ENCODE results near the gene PRSS50.

DNA sequence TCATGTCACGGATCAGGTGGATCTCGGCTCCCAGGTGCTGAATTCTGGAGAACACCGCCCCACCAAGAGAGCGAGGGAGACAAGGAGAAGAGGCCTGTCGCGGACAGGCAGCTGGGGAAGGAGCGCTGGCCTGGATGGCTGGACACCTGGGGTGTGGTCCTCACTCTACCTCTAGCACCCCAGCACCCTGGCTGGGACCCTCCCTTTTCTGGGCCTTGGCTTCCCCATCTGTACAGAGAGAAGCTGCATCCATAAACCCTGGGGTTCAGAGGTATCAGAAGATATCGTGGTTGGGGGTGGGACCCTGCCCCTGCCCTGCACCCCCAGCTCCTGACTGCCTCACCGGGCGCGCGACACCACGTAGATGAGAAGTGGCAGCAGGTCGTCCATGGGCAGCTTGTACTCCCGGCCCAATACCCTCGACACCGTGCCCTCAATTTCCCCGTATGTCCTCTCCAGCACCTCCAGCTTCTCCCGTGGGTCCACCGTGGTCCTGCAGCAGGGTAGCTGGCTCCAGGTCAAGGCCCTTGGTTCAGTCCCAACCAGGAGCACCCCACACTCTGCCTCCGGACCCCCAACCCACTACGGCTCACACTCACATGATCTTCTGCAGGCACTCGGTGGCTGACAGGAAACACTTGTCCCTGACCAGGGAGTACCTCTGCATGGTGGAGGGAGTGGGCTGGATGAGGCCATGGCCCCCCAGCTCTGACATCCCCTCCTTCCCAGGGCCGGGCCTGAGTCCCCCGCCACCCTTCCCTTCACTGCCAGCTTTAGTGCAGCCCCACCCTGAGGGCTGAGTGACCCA lies 45.9 kb downstream of the PRSS50 start:
- TF ChIP-seq EP300 (IDR thresholded peaks at IDR 0.05; ENCODE audit: borderline replicate concordance) (no peak), MAX (IDR thresholded peaks at IDR 0.05) (no peak), TAF1 (IDR thresholded peaks at IDR 0.05; ENCODE audit: low read depth) (no peak), TCF12 (IDR thresholded peaks at IDR 0.05; ENCODE audit: low read depth) (no peak), USF1 (IDR thresholded peaks at IDR 0.05) (no peak), CEBPB (IDR thresholded peaks at IDR 0.05) (no peak)
- TF ChIP-seq, protein P1, sequence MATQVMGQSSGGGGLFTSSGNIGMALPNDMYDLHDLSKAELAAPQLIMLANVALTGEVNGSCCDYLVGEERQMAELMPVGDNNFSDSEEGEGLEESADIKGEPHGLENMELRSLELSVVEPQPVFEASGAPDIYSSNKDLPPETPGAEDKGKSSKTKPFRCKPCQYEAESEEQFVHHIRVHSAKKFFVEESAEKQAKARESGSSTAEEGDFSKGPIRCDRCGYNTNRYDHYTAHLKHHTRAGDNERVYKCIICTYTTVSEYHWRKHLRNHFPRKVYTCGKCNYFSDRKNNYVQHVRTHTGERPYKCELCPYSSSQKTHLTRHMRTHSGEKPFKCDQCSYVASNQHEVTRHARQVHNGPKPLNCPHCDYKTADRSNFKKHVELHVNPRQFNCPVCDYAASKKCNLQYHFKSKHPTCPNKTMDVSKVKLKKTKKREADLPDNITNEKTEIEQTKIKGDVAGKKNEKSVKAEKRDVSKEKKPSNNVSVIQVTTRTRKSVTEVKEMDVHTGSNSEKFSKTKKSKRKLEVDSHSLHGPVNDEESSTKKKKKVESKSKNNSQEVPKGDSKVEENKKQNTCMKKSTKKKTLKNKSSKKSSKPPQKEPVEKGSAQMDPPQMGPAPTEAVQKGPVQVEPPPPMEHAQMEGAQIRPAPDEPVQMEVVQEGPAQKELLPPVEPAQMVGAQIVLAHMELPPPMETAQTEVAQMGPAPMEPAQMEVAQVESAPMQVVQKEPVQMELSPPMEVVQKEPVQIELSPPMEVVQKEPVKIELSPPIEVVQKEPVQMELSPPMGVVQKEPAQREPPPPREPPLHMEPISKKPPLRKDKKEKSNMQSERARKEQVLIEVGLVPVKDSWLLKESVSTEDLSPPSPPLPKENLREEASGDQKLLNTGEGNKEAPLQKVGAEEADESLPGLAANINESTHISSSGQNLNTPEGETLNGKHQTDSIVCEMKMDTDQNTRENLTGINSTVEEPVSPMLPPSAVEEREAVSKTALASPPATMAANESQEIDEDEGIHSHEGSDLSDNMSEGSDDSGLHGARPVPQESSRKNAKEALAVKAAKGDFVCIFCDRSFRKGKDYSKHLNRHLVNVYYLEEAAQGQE (IDR thresholded peaks at IDR 0.05; ENCODE audit: low read depth), result no peak

All from Ishikawa (cell line).